GM18517 (cell line): ENCODE data around the gene RNF10.
"Not testable (repeated sequence)": the region's sequence is repeated elsewhere in the genome, so short reads cannot be mapped to it uniquely, and the experiment has no call there.

Experiments used
- ATAC-seq: cut with Tn5 transposase; IDR thresholded peaks from one replicate; pipeline ENCODE4 v1.9.1; 2021; ENCODE audit warnings: mild to moderate bottlenecking, moderate library complexity; ENCODE audit not compliant: unreplicated experiment

The RNF10 gene

GRCh38 chr12:120522568-120522967 lies 11.6 kb upstream of the RNF10 start:
- ATAC-seq, result no peak

- ATAC-seq, result peak; percentile 67
Observed at GRCh38 chr12:120528861-120529525, 5.2 kb upstream of the RNF10 start, which contains the start of gene COQ5. COQ5 (minus strand) TSS chr12:120529158; CDS start chr12:120529141, 17 bp downstream.

- no peak for ATAC-seq
Observed at GRCh38 chr12:120529641-120530417, 4.3 kb upstream of the RNF10 start.

- not testable (repeated sequence) for ATAC-seq
Observed at GRCh38 chr12:120530418-120530761, 3.8 kb upstream of the RNF10 start.

- ATAC-seq, result no peak
Observed at GRCh38 chr12:120532701-120533238, 1.4 kb upstream of the RNF10 start.

- peak; percentile 26 for ATAC-seq
Observed at GRCh38 chr12:120534703-120535655, 823 bp downstream of the RNF10 start.

- no peak for ATAC-seq
Observed at GRCh38 chr12:120536064-120536791, 2.1 kb downstream of the RNF10 start.

GRCh38 chr12:120537856-120538220 lies 3.7 kb downstream of the RNF10 start:
- ATAC-seq, result no peak

- ATAC-seq, result no peak
Observed at GRCh38 chr12:120538281-120539156, 4.4 kb downstream of the RNF10 start.

- ATAC-seq, result no peak
Observed at GRCh38 chr12:120539303-120539702, 5.1 kb downstream of the RNF10 start.

GRCh38 chr12:120540445-120540844 lies 6.3 kb downstream of the RNF10 start:
- no peak for ATAC-seq

GRCh38 chr12:120542166-120542565 lies 8.0 kb downstream of the RNF10 start:
- no peak for ATAC-seq

- no peak for ATAC-seq
Observed at GRCh38 chr12:120544691-120545090, 10.5 kb downstream of the RNF10 start.

- no peak for ATAC-seq
Observed at GRCh38 chr12:120546050-120546386, 11.9 kb downstream of the RNF10 start.

GRCh38 chr12:120554678-120555077 lies 20.5 kb downstream of the RNF10 start:
- no peak for ATAC-seq

GRCh38 chr12:120557589-120557988 lies 23.4 kb downstream of the RNF10 start:
- no peak for ATAC-seq

GRCh38 chr12:120562906-120563305 lies 28.8 kb downstream of the RNF10 start:
- no peak for ATAC-seq

- ATAC-seq, result no peak
Observed at GRCh38 chr12:120563495-120563894, 29.3 kb downstream of the RNF10 start.

GRCh38 chr12:120571299-120571698 lies 37.1 kb downstream of the RNF10 start:
- no peak for ATAC-seq

- no peak for ATAC-seq
Observed at GRCh38 chr12:120573560-120573959, 39.4 kb downstream of the RNF10 start.
